Measurements from ENCODE around the gene OR4C45.
"Not testable (repeated sequence)": the region's sequence is repeated elsewhere in the genome, so short reads cannot be mapped to it uniquely, and the experiment has no call there.

OR4C45 gene

GRCh38 chr11:50032574-50032973 is at the start of gene OR4C45:
TSS of gene OR4C45 (plus strand) at chr11:50032874.
- H3K4me3 ChIP-seq, result no peak within 1 kb of the TSS
- no peak for DNase-seq (ENCODE audit: low spot score)
- no peak for TF ChIP-seq CTCF (IDR thresholded peaks at IDR 0.05)
- H3K27ac ChIP-seq, result no peak within 1 kb of the TSS

GRCh38 chr11:49995565-49995964 is 37.1 kb upstream of the OR4C45 start:
- Histone ChIP-seq H3K4me3 (no peak overlapping the region), H3K27ac (no peak overlapping the region)
- no peak for DNase-seq (ENCODE audit: low spot score)
- TF ChIP-seq CTCF (IDR thresholded peaks at IDR 0.05), result no peak

- H3K27ac ChIP-seq, result no peak overlapping the region
- TF ChIP-seq CTCF (IDR thresholded peaks at IDR 0.05), result no peak
Observed at GRCh38 chr11:50030193-50030592, 2.5 kb upstream of the OR4C45 start.

GRCh38 chr11:50036239-50036638 is 3.6 kb downstream of the OR4C45 start:
- not testable (repeated sequence) for H3K4me3 ChIP-seq; DNase-seq (ENCODE audit: low spot score); H3K27ac ChIP-seq

More at GRCh38 chr11:50030193-50030592, 2.5 kb upstream of the OR4C45 start:
- H3K4me3 ChIP-seq, result no peak overlapping the region
- DNase-seq (ENCODE audit: low spot score), result no peak

DNA sequence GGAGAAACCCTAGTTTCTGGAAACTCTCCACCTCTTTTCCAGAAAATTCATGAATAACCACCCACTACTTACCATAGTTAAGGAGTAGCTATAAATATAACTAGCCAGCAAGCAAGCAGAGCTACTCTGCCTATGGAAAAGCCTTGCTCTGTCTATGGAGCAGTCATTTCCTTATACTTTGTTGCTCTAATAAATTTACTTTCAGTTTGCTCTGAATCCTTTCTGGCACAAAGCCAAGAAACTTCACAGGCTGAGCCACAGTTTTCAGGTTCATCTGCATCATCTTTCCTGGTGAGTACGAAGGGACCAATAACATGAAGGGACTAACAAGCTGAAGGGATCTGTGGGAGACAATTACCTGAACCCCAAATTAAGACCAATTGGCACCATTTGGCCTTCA is 4.6 kb downstream of the OR4C45 start:
- Histone ChIP-seq H3K27ac (no peak overlapping the region), H3K4me3 (no peak overlapping the region)
- DNase-seq (ENCODE audit: low spot score), result no peak
- TF ChIP-seq CTCF (IDR thresholded peaks at IDR 0.05), result no peak

DNA sequence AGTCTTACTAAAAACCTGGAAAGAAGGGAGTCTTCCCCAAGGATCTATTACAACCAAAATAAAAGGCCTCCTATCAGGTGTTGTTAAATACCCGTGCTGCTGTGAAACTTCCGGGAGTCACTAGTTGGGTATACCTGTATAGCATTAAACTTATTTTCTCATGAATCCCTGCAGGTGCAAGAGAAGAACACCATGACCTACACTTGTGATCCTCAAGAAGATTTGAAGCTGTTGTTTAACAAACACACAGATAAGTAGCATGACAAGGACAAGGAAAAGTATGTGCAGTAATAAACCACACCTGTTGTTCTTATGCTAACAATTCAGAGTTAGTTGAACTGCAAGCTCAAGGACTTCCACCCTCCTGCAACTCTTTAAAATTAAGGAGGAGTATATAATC is 12.0 kb downstream of the OR4C45 start:
- no peak for TF ChIP-seq CTCF (IDR thresholded peaks at IDR 0.05)
- H3K4me3 ChIP-seq, result no peak overlapping the region
- no peak for DNase-seq (ENCODE audit: low spot score)
- H3K27ac ChIP-seq, result no peak overlapping the region

GRCh38 chr11:50063056-50063455 is 30.4 kb downstream of the OR4C45 start:
- not testable (repeated sequence) for H3K27ac ChIP-seq; H3K4me3 ChIP-seq; DNase-seq (ENCODE audit: low spot score)

- DNase-seq (ENCODE audit: low spot score), result no peak
- H3K4me3 ChIP-seq, result no peak overlapping the region
- TF ChIP-seq CTCF (IDR thresholded peaks at IDR 0.05), result no peak
- no peak overlapping the region for H3K27ac ChIP-seq
Observed at GRCh38 chr11:50070389-50070788, 37.7 kb downstream of the OR4C45 start.

Data from coronary artery (tissue), 2 donors.